Anterior cingulate cortex (tissue), 58 donors: ENCODE data around the gene CDCP1.

Experiments
- DNase-seq, 58 donors: peaks; one replicate each; lab custom pipeline; 2025; lab: John Stamatoyannopoulos, UW

The CDCP1 gene

DNA sequence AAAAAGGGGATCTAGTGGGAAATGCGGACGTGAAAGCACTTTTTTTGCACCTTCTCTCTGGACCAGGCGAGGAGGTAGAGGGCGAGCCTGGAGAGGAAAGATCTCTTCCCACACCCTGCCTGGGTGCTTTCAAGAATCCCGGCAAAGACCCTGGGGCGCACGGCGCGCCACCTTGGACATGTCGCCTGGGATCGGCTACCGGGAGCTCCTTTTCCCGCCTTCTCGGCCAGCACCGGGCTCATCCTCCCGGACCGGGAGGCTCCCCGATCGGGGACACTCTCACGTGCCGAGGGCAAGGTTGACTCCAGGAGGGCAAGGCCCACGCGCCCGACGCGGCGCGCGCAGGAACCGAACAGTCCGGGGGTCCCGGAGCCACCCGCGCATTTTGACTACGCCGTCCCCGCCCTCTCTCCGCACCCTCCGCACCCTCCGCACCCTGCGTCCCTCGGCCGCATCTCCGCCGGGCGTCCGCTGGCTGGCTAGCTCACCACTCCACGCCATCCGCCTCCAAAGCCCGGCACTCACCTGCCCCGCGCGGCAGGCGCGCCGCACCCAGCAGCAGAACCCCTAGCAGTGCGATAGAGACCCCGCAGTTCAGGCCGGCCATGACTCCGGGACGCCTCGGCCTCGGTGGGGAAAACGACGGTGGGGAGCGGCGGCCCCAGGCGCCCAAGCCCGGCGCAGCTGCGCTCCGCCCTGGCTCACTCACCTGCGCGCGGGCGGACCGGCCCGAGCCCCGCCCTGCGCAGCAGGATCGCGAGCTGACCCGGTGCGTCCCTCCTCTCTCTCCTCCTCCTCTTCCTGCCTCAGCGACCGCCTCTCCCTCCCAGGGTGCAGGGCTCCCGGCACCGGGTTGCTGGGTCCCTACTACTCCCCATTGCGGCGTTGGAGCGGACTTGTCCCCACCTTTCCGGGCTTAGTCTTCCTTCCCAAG, at the start of gene CDCP1:
TSS of gene CDCP1 (minus strand) at position 698 of the 934 bp plus-strand sequence. CDS start at position 607, 91 bp downstream.
- DNase-seq = peak in 1 of 58 donors; percentile 13

DNA sequence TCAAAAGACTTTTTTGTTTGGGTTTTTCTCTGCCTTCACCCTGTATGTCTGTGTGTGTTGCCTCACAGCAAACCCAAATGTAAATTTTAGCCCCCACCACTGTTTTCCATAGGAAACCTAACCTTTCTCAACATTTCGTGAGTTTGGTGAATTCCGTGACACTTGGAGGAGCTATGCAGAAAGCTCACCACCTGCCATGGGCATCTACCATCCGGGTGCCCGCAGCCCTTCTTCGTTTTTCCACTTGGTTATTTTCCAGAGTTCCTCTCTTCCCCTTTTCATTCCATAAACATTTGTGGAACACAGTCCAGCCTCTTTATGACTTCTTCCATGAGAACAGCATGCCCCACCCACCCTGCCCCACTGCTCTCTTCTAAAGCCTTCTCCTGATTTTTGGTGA, 48.6 kb upstream of the CDCP1 start:
- no peak for DNase-seq

- DNase-seq = no peak
These were observed 45.8 kb upstream of the CDCP1 start for GRCh38 chr3:45191924-45192417.

- DNase-seq = no peak
These were observed 45.2 kb upstream of the CDCP1 start for GRCh38 chr3:45191424-45191823.

GRCh38 chr3:45188719-45189659, 42.8 kb upstream of the CDCP1 start:
- no peak for DNase-seq

- no peak for DNase-seq
These were observed 41.5 kb upstream of the CDCP1 start for GRCh38 chr3:45187694-45188141.

DNA sequence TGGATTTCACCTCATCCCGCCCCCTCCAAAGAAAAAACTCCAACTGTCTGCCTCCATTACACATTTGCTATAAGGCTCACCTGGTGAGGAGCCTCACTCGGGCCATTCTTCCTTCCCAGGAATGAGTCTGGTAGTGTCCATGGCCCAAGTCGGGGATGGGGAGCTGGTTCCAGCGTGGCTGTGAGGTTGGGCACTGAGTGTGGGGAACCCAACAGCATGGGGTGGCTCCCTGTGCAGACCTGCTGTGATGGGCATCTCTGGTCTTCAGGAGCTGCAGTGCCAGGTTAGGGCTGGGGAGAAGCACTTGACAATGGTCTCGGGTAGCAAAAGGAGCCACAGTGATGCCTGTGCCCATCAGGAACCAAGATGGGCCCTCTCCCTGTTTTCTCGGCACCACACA, 40.7 kb upstream of the CDCP1 start:
- no peak for DNase-seq

DNA sequence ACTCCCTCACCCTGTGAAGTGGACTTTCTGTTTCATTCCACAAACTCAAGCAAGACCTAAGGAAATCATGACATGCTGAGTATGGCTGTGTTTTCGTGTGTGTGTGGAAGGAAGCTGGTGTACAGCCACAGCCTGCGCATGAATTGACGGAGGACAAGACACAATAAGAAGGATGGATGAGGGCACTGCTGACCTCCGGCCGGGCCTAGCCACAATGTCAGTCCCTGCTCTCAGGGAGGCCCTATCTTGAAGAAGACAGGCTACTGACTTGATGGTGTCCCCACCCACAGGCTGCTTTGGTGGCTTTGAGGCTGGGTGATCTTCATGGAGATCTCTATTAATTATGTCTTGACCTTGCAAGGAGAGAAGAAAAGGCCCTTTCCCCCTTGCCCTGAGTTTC, 39.3 kb upstream of the CDCP1 start:
- DNase-seq = no peak

GRCh38 chr3:45185052-45185451, 38.9 kb upstream of the CDCP1 start:
- no peak for DNase-seq

- DNase-seq = no peak
These were observed 37.7 kb upstream of the CDCP1 start for GRCh38 chr3:45183872-45184262.

DNA sequence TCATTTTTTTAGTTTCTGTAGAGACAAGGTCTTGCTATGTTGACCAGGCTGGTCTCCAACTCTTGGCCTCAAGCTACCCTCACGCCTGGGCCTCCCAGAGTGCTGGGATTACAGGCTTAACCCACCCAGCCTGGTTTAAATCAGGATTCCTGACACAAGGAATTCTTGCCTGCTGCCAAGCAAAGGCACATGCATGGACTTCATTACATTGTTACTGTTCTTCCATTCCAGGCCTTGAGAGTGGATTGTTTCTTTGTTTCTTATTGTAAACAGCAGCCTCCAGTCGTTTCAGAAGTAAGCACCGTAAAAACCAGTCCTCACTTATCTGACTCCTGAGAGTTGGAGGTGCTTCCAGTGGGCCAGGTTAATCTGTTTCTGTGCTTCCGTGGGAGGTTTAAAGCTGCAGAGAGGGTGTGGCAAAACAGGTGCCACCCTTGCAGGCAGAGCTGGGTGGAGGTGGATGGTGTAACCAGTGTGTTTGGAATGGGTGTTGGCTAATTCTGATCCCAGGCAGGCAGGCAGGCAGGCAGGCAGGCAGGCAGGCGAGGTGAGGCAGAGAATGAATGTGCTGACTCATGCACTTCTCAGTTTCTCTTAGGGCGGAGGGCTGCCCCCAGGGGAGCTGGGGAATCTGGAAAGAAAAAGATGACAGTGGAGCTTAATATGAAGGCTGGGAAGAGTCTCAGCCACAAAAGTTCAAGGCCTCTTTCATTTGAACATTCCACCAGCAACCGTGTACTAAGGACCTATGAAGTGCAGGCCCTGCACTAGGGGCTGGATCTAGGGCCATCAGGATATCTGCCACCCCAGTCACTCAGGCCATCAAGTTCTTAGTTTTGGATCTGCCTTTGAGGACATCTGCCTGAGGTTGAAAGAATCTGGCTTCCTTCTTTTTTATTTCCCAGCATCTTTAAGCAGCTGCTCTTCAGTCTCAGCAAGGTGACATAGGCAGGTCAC, 37.0 kb upstream of the CDCP1 start:
- DNase-seq = peak in 1 of 58 donors; percentile 57

DNA sequence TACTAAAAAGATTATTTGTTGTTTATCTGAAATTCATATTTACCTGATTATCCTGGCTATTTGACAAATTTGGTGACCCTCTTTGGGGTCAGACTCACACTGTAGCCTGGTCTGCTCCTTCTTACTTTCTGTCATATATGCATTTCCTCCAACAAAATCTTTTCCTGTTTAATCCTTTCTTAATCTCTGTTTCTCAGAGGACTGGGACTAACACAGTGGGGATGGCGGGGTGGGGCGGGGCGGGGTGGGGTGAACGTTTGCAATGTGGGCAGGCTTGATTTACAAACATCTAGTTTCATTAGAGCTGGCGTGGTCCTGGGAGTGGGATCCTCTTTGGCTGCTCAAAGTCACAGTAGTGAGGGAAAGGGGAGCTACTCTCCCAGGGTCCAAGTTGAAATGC, 35.3 kb upstream of the CDCP1 start:
- no peak for DNase-seq

DNA sequence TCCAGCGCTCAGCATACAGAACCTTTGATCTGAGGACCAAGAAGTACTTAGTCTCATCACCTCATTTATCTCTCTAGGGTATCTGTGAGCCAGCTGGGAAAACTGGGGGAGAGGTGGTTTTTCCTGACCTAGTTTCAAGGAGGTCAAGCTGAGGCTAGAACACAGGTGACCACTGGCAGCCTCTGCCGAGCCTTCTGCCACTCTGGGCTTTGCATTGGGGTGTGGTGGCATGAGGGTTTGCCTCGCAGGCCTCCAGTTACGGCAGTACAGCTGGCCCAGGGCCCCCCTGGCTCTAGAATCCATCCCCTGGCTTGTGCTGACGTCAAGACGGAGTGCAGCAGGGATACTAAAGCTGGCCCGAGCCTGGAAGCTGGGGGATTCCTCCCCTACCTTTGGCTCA, 34.7 kb upstream of the CDCP1 start:
- DNase-seq = no peak

DNA sequence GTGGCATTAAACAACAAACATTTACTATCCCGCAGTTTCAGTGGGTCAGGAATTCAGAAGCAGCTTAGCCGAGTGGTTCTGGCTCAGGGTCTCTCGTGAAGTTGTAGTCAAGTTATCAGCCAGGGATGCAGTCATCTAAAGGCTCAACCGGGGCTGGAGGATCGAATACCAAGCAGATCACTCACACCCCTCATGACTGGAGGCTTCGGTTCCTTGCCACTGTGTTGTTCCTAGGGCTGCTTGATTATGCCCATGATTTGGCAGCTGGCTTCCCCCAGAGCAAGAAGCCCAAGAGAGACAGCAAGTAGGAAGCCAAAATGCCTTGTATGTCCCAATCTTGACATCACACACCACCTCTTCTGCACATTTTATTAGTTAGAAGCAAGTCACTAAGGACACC, 33.9 kb upstream of the CDCP1 start:
- DNase-seq = no peak

- no peak for DNase-seq
These were observed 33.0 kb upstream of the CDCP1 start for GRCh38 chr3:45179163-45179562.

DNA sequence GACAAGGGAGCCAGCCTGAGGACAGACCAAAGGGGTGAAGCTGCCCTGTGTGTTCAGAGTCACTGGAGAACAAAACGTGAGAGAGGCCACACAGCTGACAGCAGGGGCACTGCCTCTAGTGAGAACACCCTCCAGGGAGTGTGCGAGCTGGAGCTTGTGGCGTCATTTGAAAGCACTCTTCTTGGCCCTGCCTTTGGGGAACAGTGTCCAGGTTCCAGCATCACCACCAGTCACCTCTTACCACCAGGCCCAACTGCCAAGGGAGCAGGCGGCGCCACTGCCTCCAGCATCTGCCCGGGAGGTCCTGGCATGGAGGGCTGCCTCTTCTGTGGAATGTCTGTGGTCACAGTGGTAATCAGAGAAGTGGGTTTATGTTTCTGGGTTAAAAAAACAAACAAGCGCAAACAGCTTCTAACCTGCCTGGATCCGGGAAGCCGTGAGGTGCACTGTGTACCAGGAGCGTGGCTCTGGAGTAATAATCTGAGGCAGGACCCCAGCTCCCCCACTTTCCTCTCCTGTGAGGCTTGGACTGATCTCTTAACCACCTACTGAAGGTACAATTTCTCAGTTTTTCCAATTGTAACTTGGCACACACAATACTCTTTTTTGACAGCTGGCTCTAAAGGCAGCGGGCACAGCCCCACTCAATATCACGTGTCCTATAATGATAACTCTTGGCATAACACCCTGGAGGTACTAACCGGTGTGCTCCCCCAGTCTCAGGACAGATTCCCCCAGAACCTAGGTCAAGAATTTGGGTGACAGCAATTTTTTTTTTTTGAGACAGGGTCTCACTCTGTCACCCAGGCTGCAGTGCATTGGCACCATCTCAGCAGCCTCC, 32.2 kb upstream of the CDCP1 start:
- DNase-seq = no peak

DNA sequence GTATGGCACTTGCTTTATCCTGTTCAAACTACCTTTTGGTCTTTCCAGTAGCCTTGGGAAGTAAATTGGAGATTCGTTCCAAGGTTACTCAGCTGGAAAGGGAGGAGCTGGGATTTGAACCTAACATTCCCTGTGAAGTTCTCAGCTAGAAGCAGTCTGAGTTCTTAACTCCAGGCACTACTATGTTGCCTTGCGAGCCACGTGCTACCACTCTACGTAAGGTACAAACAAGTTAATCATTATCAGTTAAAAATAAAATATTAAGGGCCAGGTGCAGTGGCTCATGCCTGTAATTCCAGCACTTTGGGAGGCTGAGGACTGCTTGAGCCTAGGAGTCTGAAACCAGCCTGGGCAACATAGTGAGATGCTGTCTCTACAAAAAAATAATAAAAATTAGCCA, 30.7 kb upstream of the CDCP1 start:
- no peak for DNase-seq

- DNase-seq = no peak
These were observed 28.1 kb upstream of the CDCP1 start for GRCh38 chr3:45174234-45174633.

DNA sequence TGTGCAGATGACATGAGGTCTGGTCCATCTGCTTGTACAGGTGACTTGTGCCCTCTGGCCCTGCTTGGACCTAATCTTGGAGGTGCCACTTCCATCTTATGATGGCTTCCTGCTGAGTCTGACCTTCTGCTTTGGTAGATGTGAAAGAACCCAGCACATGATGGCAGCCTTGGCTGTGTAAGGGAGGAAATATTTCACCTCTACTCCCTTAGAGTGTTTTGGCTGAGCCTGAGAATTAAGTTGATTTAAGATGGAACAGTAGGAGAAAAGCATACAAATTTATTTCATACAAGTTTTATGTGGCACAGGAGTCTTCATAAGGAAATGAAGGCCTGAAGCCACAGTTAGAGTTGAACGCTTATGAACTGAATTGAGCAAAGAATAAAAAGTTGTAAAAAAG, 27.6 kb upstream of the CDCP1 start:
- no peak for DNase-seq
